LNCaP clone FGC (cell line): Measurements from ENCODE around the gene ITGB6.

ENCODE experiments used
- DNase-seq: peaks from one replicate; pipeline ENCODE4 v3.0.0-alpha.2; 2011; ENCODE audit warnings: low read depth
- H3K4me3 ChIP-seq: 2 replicates; pipeline ENCODE4 v1.5.1; 2011; ENCODE audit warnings: mild to moderate bottlenecking, low read depth, low read length, control low read depth
- TF ChIP-seq, protein P1 (sequence below): IDR thresholded peaks from 2 replicates; pipeline ENCODE4 v1.5.1; 2012; ENCODE audit warnings: mild to moderate bottlenecking; ENCODE audit not compliant: control insufficient read depth, insufficient read depth; ENCODE audit errors: extremely low read depth

Gene ITGB6

GRCh38 chr2:160141419-160141818 is 58.7 kb downstream of the ITGB6 start:
- TF ChIP-seq, protein P1, sequence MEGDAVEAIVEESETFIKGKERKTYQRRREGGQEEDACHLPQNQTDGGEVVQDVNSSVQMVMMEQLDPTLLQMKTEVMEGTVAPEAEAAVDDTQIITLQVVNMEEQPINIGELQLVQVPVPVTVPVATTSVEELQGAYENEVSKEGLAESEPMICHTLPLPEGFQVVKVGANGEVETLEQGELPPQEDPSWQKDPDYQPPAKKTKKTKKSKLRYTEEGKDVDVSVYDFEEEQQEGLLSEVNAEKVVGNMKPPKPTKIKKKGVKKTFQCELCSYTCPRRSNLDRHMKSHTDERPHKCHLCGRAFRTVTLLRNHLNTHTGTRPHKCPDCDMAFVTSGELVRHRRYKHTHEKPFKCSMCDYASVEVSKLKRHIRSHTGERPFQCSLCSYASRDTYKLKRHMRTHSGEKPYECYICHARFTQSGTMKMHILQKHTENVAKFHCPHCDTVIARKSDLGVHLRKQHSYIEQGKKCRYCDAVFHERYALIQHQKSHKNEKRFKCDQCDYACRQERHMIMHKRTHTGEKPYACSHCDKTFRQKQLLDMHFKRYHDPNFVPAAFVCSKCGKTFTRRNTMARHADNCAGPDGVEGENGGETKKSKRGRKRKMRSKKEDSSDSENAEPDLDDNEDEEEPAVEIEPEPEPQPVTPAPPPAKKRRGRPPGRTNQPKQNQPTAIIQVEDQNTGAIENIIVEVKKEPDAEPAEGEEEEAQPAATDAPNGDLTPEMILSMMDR, result no peak
- no peak for DNase-seq

GRCh38 chr2:160140471-160140870 is 59.6 kb downstream of the ITGB6 start:
- no peak overlapping the region for H3K4me3 ChIP-seq
- TF ChIP-seq, protein P1, result no peak
- DNase-seq, result no peak

More at GRCh38 chr2:160141419-160141818, 58.7 kb downstream of the ITGB6 start:
- no peak overlapping the region for H3K4me3 ChIP-seq

- TF ChIP-seq, protein P1, result no peak
- DNase-seq, result no peak
- no peak overlapping the region for H3K4me3 ChIP-seq
Measured at GRCh38 chr2:160139991-160140390, 60.1 kb downstream of the ITGB6 start.

DNA sequence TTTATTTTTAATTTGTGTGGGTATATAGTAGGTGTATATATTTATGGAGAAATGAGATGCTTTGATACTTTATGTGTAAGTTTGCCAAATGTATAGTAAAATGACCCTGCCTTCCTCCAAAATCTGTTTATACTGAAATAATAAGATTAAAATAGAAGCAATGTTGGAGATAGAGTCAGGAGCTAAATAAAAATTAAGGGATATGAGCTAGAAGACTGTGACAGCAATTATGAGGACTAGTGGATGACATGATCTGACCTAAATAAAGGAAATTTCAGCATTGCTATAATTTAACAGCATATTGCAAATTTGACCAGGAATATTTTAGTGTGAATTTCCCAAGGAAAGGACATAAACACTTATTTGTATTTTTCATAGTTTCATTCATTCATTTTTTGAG is 60.7 kb downstream of the ITGB6 start:
- H3K4me3 ChIP-seq, result no peak overlapping the region
- TF ChIP-seq, protein P1, result no peak
- no peak for DNase-seq

DNA sequence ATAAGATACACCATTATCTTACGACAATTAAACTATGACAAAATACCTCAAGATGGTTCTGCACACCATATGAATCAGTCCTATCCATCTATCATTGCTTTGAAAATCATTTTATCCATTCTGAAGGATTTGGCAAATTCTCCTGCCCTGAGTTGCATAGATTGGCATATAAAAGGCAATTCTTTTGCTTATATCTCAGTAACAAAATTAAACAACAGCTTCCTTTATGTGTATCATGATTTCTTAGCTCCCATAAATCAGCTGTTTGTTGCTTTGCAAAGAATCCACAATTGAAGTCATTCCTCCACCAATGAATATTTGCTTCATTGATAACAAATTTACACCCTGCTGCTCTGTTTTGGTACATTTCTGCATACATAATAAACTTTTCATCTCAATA is 61.7 kb downstream of the ITGB6 start:
- no peak for DNase-seq
- TF ChIP-seq, protein P1, result no peak
- no peak overlapping the region for H3K4me3 ChIP-seq

DNA sequence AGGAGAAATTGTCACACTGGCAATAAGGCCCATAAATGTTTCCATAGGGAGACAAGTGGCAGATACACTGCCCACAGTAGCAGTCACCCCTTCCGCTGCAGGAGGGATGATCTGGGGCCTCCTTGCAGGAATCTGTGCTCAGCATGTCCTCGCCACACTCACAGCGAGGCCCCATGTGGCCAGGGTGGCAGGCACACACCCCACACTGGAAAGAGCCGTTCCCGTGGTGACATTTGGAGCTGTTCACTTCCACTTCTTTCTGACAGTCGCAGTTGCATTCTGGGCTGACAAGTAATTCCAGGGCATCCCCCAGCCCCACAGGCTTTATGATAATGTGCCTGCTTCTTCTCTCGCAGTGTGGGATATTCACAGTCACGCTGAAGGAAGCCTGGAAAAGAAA is 62.6 kb downstream of the ITGB6 start:
- TF ChIP-seq, protein P1, result no peak
- DNase-seq, result no peak
- no peak overlapping the region for H3K4me3 ChIP-seq

DNA sequence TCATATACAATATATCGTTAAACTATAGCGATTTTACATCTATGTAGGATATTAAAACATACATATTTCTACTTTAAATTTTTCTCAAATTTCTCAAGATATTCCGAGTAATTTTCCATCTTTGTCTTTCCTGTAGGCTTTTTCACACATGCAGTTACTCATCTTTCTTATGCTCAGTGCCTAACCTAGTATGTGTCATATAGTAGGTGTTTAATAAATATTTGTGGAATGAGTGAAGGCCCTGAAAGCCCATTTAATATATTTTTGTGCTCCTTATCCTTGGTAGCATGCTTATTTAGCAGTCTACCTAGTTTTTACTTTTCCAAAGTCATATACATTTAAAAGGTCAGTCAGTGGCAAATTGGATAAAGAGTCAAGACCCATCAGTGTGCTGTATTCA is 67.3 kb downstream of the ITGB6 start:
- no peak overlapping the region for H3K4me3 ChIP-seq
- no peak for DNase-seq
- TF ChIP-seq, protein P1, result no peak
